Hindlimb muscle (tissue), 1 donor: ENCODE measurements around the gene NKAPL. TPM values are rescaled to one million over a fixed set of nuclear protein-coding genes. Genes with fewer than 3 reads are reported as not detected.
"Not testable (repeated sequence)": the region's sequence is repeated elsewhere in the genome, so short reads cannot be mapped to it uniquely, and the experiment has no call there.

ENCODE experiments used
- DNase-seq: peaks from one replicate; pipeline ENCODE4 v3.0.0-alpha.2; 2013
- polyA plus RNA-seq: library from polyadenylated mRNA; unstranded; fragments of 120-200 nt; gene quantifications from one replicate; pipeline ENCODE4 v1.2.1, GENCODE V29; 2013; ENCODE audit not compliant: insufficient read length

Gene NKAPL
- polyA plus RNA-seq, 1 donor: 1.2 TPM

- DNase-seq: no peak
These were observed 44.5 kb downstream of the NKAPL start for GRCh38 chr6:28303570-28303969.

- not testable (repeated sequence) for DNase-seq
These were observed 47.3 kb downstream of the NKAPL start for GRCh38 chr6:28306363-28306762.

Other genes with a start within 250 kb of the NKAPL start
- gene ZNF165, start 178.7 kb upstream of the NKAPL start, polyA plus RNA-seq: 0.56 TPM
- 4.0 TPM for gene ZSCAN16, start 134.7 kb upstream of the NKAPL start, polyA plus RNA-seq
- 22.1 TPM for gene ZKSCAN8, start 117.4 kb upstream of the NKAPL start, polyA plus RNA-seq
- gene ZSCAN9, start 34.0 kb upstream of the NKAPL start, polyA plus RNA-seq: 19.6 TPM
- 6.1 TPM for gene ZKSCAN4, start 7.0 kb upstream of the NKAPL start, polyA plus RNA-seq
- gene ZSCAN26, start 7.8 kb downstream of the NKAPL start, polyA plus RNA-seq: 16.9 TPM
- 6.0 TPM for gene PGBD1, start 22.3 kb downstream of the NKAPL start, polyA plus RNA-seq
- 6.9 TPM for gene ZSCAN31, start 76.9 kb downstream of the NKAPL start, polyA plus RNA-seq
- gene ZKSCAN3, start 90.7 kb downstream of the NKAPL start, polyA plus RNA-seq: 7.7 TPM
- 6.1 TPM for gene ZSCAN12, start 140.4 kb downstream of the NKAPL start, polyA plus RNA-seq
- 6.7 TPM for gene ZSCAN23, start 184.2 kb downstream of the NKAPL start, polyA plus RNA-seq